GM11168 (cell line): ENCODE results near the gene PRKAB1.
"Not testable (repeated sequence)": the region's sequence is repeated elsewhere in the genome, so short reads cannot be mapped to it uniquely, and the experiment has no call there.

Experiments used
- in situ Hi-C: fragments of 300-500 bp; cut with MboI; formaldehyde crosslinking; loops from one replicate; pipeline ENCODE4 v1.12.0; 2022; ENCODE audit warnings: low sequenced_read_pairs; ENCODE audit not compliant: unreplicated experiment

PRKAB1 gene

DNA sequence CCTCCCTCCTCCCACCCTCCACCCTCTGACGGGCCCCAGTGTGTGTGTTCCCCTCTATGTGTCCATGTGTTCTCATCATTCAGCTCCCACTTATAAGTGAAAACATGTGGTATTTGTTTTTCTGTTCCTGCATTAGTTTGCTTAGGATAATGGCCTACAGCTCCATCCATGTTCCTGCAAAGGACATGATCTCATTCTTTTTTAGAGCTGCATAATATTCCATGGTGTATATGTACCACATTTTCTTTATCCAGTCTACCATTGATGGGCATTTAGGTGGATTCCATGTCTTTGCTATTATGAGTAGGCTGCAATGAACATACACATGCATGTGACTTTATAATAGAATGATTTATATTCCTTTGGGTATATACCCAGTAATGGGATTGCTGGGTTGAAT, 38.5 kb downstream of the PRKAB1 start:
- in situ Hi-C loops, result not testable (repeated sequence)

DNA sequence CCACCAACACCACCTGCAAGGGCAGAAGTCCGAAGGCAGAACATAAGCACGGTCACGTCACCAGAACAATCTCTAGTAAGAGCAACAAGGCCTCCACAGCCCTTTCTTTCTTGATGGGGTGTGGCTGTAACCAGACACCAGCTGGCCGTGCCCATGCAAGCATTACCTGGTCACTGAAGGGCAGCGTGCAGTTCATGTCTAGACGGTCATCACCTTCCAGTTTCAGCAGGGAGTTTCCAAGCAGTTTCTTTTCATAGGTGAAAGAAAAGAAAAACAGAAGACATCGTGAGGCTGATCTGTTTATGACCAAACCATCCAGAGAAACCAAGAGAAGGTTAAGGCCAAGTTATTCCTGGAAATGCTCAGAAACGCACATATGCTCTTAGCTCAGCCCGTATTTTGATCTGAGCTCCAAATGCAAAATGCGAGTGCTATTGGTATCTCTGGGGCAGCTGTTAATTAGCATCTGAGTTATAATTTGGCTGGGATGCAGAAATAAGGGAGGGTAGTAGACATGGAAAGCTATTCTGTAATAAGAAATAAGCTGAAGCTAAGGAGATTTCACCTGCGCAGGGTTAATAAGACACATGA, 42.5 kb downstream of the PRKAB1 start:
- in situ Hi-C loops, result no loop called here

GRCh38 chr12:119710965-119711551, 43.1 kb downstream of the PRKAB1 start:
- in situ Hi-C loops, result no loop called here

DNA sequence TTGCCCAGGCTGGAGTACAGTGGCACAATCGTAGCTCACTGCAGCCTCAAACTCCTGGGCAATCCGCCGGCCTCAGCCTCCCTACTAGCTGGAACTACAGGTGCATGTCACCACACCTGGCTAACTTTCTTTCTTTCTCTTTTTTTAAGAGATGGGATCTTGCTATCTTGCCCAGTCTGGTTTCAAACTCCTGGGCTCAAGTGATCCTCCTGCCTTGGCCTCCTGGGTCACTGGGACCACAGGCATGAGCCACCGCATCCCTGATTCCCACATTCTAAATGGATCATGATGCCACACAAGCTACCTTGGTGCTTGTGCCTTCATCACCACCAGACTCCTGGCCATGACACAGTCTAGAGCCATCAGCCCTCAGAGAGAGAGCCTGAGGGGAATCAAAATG, 43.8 kb downstream of the PRKAB1 start:
- in situ Hi-C loops, result no loop called here

GRCh38 chr12:119712721-119713120, 44.8 kb downstream of the PRKAB1 start:
- in situ Hi-C loops, result no loop called here

- in situ Hi-C loops, result no loop called here
Measured at GRCh38 chr12:119713551-119714031, 45.7 kb downstream of the PRKAB1 start.

DNA sequence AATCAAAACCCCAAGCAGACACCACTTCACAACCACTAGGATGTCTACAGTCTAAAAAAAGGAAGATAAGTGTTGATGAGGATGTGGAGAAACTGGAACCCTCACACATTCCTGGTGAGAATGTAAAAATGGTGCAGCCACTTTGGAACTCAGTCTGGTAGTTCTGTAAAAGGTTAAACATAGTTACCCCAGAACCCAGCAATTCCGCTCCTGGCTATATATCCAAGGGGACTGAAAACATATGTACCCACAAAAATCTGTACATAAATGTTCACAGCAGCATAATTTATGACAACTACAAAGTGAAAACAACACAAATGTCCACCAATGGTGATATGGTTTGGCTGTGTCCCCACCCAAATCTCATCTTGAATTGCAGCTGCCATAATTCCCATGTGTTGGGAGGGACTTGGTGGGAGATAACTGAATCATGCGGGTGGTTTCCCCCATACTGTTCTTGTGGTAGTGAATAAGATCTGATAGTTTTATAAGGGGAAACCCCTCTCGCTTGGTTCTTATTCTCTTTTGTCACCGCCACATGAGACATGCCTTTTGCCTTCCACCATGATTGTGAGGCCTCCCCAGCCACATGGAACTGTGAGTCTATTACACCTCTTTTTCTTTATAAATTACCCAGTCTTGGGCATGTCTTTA, 46.8 kb downstream of the PRKAB1 start:
- in situ Hi-C loops, result no loop called here

- in situ Hi-C loops, result no loop called here
Measured at GRCh38 chr12:119715268-119715620, 47.3 kb downstream of the PRKAB1 start.

DNA sequence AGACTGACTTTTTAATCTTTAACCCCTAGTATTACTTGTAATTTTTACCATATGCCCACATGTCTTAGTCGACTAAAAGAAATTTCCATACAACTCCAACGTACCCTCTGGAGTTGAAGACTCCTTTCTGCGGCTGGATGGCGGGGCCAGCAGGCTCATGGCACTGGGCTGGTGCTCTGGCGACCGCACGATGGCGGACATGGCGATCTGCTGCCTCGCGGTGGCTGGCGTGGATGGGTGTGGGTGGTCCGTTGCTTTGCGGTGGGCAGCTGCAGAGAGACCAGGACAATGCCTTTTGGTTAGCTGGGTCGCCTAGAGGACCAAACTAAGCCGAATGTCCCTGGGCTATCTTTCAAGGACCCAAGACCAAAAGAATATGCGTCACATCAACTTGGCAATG, 50.2 kb downstream of the PRKAB1 start:
- in situ Hi-C loops, result no loop called here

DNA sequence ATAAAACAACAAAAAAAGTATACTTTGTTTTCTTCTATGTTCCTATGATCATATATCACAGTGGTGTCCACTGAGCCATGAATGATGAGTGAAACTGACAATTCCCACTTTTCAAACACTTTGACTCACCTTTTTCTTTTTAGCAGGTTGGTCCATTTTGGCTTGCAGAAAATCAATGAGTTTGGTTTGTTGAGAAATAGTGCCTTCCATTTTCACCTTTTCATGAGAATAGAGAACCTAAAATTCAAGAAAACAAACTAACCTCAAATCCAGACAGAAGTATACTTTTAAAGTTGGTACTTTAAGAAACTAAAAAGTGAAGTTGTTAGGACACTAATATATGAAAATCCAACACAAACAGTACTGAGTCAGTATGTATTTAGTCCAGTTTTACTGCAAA, 52.4 kb downstream of the PRKAB1 start:
- in situ Hi-C loops, result no loop called here

DNA sequence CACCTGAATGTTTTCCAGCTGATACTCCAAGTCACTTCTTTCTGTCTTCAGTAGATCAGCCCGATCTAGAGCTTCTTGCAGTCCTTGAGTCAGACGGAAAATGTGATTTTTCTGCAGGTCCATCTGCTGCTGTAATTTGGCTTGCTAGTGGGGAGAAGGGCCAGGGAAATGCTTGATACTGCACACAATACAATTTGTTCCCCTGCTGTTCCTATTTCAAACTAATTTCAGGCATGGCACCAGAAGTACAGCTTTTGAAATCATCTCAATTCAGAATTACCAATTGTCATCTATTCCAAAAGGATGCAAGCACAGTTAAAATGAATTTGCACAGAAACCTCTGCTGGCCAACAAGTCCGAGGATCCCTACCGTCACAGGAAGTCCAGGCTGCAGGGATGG, 53.4 kb downstream of the PRKAB1 start:
- in situ Hi-C loops, result no loop called here

DNA sequence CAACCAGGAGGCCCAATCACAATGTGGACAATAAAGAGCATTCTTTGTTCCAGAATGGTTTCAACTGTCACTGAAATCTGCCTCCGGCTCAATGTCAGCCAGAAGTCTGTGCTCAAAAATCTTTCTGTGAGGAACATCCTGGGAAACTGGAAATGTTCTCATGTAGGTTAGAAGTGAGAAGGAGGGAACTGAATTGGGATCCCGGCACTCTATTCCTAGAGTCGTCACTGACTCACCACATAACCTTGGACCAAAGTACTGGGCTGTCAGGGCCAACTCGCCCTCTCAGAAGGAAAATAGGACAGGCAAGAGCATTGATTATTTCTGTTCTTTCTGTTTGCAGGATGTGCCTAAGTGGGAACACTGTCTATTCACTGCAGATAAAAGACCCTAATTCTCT, 57.6 kb downstream of the PRKAB1 start:
- in situ Hi-C loops, result no loop called here

- in situ Hi-C loops, result no loop called here
Measured at GRCh38 chr12:119727600-119728443, 59.9 kb downstream of the PRKAB1 start.

DNA sequence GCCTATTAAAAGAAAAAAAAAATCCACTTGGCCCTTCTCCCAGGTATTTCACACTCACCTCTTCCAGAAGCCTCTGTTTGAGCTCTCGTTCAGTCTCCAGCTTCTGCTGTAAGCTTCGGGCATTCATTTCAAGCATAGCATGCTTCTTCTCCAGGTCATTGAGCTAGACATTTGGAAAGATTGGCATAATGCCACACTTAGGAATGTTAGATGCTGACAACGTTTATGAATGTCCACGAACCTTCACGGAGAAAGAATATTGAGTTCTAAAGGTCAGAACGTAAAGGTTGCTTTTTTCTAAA, 60.5 kb downstream of the PRKAB1 start:
- in situ Hi-C loops, result no loop called here

GRCh38 chr12:119729871-119730270, 61.9 kb downstream of the PRKAB1 start:
- in situ Hi-C loops, result no loop called here

DNA sequence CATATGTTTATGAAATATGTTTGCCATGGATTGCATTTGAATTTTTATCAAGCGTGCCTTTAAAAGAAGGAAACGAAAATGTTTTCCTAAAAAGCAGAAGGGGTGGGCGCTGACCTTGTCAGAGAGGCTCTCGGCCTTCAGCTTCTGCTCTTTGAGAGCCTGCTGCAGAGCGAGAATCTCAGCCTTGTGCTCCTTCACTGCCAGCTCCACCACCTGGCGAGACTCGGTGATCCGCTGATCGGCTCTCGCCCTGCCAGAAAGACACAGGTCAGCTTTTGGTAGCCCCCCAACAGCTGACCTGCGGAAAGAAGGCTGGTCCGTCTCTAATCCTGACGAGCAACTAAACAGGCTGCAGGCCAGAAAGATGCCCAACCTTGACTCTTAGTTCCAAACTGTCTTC, 62.4 kb downstream of the PRKAB1 start:
- in situ Hi-C loops, result no loop called here
